GM21515 (cell line): ENCODE results near the gene NRCAM.

Experiments used
- ATAC-seq: cut with Tn5 transposase; IDR thresholded peaks from one replicate; pipeline ENCODE4 v1.9.1; 2021; ENCODE audit not compliant: unreplicated experiment

NRCAM gene

DNA sequence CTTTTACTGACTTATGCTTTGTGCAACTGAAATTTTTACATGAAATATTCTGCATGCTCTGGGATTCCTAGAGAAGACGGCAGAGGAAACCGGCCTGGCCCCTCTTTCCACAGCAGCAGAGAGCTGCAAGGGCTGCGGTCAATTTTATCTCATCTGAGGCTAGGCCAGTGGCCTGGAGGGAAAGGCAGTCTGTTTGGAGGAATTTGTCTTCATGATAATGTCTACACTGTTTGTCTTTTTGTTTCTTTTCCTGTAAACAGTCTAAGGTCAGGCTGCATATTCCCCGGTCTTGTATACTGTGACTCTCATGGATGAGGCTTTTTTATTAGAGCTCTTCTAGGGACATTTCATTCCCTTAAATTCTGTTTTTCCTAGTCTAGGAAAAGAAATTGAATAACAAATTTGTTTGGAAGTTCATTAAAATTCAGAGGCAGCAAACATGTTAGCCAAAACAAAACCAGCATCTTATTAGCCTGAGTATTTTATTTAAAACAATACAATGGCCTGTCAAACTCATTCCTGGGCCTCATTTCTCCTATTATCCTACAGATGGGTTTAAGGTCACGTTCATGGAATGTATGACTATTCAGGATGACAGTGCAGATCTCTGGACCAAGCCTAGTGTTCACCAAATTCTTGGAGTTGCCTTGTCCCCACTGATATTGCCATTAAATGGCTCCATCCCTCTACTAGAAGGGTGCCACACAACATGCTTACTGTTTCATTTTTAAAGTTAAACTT, 352.5 kb downstream of the NRCAM start:
- no peak for ATAC-seq

DNA sequence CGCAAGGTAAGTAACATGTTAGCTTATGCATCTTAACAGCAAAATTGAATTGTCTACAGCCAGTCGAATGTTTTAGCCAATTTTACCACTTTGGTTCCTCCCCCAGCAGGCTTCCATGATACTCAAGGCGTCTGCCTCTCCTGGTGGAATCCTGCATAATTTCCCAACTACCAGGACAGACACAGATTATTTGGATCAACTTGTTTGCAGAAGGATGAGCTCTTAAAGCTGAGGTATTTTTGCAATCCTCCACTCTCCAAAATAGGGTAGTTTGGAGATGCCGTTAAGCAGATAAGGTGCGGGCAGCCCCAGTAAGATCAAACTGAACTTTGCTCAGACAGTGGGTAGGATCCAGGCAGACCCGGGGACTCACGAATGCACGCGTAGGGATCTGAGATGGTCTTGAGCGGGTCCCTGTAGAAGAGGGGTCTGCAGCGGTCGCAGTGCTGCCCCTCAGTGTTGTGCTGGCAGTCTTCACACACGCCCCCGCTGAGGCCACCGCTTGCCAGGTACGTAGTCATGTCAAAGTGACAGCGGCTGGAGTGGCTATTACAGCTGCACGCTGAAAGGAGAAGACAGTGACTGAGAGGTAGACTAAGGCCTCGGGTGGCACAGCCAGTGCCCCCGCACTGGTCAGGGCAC, 353.4 kb downstream of the NRCAM start:
- no peak for ATAC-seq

DNA sequence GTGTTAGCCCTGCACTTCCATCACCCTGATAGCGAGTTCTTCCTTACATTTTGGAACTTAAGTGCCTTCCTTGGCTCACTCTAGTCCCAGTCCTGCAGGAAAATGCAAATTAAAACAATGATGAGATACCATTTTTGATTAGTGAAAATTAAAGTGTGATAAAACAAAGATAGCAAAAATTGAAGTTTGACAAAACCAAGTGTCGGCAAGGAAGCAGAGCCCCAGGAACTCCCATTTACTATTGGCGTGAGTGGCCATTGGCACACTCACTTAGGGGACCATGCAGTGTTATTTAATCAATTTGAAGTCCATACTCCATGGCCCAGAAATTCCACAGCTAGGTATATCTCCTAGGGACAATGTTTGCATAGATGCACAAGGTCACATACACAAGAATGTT, 354.5 kb downstream of the NRCAM start:
- ATAC-seq, result no peak

DNA sequence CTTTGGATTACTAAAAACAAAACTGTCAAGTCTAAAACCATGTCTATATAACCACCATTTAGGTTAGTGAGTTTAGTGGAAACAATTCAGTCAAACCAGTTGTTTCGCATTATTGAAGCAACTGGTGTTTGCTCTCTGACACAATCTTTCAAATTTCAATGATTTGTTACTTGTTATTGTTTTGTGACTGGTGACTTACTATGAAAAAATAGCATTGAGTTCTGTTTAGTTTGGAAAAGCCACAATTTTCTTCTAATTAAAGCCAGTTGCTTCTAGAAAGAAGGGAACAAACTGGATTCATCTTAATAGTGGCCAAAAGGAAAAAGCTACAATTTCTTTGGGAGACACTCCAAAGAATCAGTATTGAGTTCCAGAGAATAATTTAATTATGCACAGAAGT, 356.5 kb downstream of the NRCAM start:
- ATAC-seq, result no peak

DNA sequence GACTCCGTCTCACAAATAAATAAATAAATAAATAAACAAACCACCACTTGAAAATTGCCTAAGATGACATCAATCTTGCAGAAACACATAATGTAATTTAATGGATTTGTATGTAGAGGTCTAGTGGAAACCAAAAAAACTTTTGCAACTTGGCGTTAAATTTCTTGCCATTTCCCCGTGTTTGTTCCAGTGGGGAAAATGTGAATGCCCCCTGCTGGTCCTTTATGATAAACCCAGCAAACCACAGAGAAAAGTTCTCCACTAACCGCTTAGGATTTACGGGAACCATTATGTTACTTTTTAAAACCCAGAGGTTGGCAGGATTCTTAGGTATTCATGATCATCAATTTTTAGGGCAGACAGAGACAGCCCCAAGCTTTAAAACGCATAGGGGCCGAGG, 358.5 kb downstream of the NRCAM start:
- ATAC-seq, result no peak
